GM13977 (cell line): ENCODE measurements around the gene TMSB10.

ENCODE experiments used
- DNase-seq: peaks from one replicate; pipeline ENCODE4 v3.0.0; 2012; ENCODE audit warnings: low spot score
- CTCF ChIP-seq: IDR thresholded peaks from 2 replicates; pipeline ENCODE4 v1.5.1; 2012; ENCODE audit warnings: mild to moderate bottlenecking, control low read depth; ENCODE audit not compliant: insufficient read depth; ENCODE audit errors: extremely low read depth, missing control alignments
- in situ Hi-C: fragments of 300-500 bp; cut with MboI; formaldehyde crosslinking; loops from one replicate; pipeline ENCODE4 v1.12.0; 2022; ENCODE audit warnings: low sequenced_read_pairs, low pct_unique_long_range_greater_than_20kb, mixed read lengths, inconsistent platforms; ENCODE audit not compliant: unreplicated experiment

TMSB10 gene

GRCh38 chr2:84905181-84906107 lies at the start of gene TMSB10:
TMSB10 (plus strand) TSS chr2:84905656.
- in situ Hi-C loops = loop anchor here (25.0 kb wide), 1 partner anchor 382 kb away; no protein-coding TSS in a partner anchor
- peak; percentile 25 for TF ChIP-seq CTCF
- peak; percentile 94 for DNase-seq

- in situ Hi-C loops = no loop called here
- no peak for TF ChIP-seq CTCF
- DNase-seq = no peak
Observed at GRCh38 chr2:84855731-84856130, 49.7 kb upstream of the TMSB10 start.

- no peak for DNase-seq
- in situ Hi-C loops = no loop called here
- TF ChIP-seq CTCF = no peak
Observed at GRCh38 chr2:84856787-84857186, 48.7 kb upstream of the TMSB10 start.

- DNase-seq = no peak
- no peak for TF ChIP-seq CTCF
- in situ Hi-C loops = no loop called here
Observed at GRCh38 chr2:84857566-84857965, 47.9 kb upstream of the TMSB10 start.

- no peak for DNase-seq
- in situ Hi-C loops = no loop called here
- peak; percentile 30 for TF ChIP-seq CTCF
Observed at GRCh38 chr2:84858123-84858522, 47.3 kb upstream of the TMSB10 start.

- no peak for TF ChIP-seq CTCF
- no peak for DNase-seq
- in situ Hi-C loops = no loop called here
Observed at GRCh38 chr2:84858937-84859336, 46.5 kb upstream of the TMSB10 start.
